Epithelial cell of esophagus (primary cell): ENCODE data around the gene ADARB2.

ENCODE experiments used
- DNase-seq: peaks from one replicate; pipeline ENCODE4 v3.0.0; 2010; ENCODE audit warnings: low read depth
- H3K4me3 ChIP-seq: 2 replicates; pipeline ENCODE4 v1.5.1; 2011; ENCODE audit warnings: mild to moderate bottlenecking, low read length, control low read depth
- TF ChIP-seq, protein P1 (sequence below): IDR thresholded peaks from 2 replicates; pipeline ENCODE4 v1.5.1; 2011; ENCODE audit warnings: low read depth, mild to moderate bottlenecking, low read length, control low read depth, inconsistent platforms; ENCODE audit not compliant: insufficient read depth; ENCODE audit errors: missing control alignments

Gene ADARB2

DNA sequence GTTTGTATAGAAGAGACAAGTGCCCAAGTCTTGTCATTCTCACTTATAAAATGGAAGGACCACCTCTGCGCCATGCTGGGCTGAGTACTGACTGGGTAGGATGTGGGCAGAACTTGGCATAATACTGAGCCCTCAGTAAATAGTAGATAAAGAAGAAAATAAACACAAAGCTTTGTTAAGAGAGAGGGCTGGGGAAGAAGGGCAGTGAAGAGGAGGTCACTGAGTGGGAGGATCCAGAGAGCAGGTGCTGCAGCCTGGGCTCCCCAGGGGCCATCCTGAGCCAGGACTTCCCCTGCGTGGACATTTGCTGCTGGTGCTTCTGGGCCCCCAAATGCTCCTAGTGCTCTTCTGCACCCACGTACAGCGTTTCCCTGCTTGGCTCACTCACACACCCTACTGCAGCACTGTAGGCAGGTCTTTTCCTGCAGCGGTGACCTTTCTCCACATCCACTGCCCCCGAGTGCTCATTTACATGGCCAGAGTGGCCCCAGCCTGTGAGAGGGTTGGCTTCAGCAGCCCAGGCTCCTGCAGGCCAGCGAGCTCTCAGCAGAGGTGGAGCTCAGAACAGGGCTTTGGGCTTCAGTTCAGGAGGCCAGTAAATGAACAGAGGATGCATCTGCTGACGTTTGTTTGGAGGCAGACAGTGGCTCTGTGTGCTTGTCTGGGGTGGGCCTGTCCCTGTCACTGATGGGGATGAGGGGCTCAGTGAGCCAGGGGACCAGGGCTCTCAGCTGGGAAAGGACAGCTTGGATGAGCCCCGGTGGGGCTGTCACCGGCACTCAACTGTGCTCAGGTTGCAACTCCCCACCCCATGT is 164.6 kb downstream of the ADARB2 start:
- no peak for DNase-seq
- TF ChIP-seq, protein P1, sequence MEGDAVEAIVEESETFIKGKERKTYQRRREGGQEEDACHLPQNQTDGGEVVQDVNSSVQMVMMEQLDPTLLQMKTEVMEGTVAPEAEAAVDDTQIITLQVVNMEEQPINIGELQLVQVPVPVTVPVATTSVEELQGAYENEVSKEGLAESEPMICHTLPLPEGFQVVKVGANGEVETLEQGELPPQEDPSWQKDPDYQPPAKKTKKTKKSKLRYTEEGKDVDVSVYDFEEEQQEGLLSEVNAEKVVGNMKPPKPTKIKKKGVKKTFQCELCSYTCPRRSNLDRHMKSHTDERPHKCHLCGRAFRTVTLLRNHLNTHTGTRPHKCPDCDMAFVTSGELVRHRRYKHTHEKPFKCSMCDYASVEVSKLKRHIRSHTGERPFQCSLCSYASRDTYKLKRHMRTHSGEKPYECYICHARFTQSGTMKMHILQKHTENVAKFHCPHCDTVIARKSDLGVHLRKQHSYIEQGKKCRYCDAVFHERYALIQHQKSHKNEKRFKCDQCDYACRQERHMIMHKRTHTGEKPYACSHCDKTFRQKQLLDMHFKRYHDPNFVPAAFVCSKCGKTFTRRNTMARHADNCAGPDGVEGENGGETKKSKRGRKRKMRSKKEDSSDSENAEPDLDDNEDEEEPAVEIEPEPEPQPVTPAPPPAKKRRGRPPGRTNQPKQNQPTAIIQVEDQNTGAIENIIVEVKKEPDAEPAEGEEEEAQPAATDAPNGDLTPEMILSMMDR, result no peak
- H3K4me3 ChIP-seq, result no peak overlapping the region

DNA sequence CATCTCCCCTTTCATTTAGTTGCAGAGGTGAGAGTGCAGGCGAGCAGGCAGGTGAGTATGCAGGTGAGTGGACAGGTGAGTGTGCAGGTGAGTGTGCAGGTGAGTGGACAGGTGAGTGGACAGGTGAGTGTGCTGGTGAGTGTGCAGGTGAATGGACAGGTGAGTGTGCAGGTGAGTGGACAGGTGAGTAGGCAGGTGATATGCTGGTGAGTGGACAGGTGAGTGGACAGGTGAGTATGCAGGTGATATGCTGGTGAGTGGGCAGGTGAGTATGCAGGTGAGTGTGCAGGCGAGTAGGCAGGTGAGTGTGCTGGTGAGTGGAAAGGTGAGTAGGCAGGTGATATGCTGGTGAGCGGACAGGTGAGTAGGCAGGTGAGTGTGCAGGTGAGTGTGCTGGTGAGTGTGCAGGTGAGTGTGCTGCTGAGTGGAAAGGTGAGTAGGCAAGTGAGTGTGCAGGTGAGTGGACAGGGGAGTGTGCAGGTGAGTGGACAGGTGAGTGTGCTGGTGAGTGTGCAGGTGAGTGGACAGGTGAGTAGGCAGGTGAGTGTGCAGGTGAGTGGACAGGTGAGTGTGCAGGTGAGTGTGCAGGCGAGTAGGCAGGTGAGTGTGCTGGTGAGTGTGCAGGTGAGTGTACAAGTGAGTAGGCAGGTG is 165.6 kb downstream of the ADARB2 start:
- TF ChIP-seq, protein P1, result no peak
- H3K4me3 ChIP-seq, result no peak overlapping the region
- DNase-seq, result no peak

- TF ChIP-seq, protein P1, result no peak
- DNase-seq, result no peak
- H3K4me3 ChIP-seq, result no peak overlapping the region
These were observed 166.8 kb downstream of the ADARB2 start for GRCh38 chr10:1570416-1571051.

DNA sequence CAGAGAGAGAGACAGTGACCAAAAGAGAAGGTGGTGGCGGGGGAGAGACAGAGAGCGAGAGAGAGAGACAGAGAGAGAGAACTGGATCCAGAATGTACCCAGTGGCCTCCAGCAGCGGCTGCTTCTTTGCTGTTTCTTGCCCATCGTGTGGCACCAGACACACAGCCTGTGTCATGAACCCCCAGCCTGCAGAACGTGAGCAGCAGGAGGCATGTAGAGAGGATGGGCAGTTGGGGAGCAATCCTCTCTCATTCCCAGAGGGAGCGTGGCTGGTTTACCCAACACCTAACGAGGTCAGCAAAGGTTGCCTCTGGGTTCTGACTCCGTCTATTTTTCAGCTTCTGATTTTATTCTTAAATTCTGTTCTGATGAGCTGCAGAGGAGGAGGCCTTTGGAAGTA is 168.1 kb downstream of the ADARB2 start:
- TF ChIP-seq, protein P1, result no peak
- H3K4me3 ChIP-seq, result no peak overlapping the region
- no peak for DNase-seq

GRCh38 chr10:1567742-1568495 is 169.4 kb downstream of the ADARB2 start:
- DNase-seq, result no peak
- TF ChIP-seq, protein P1, result no peak
- no peak overlapping the region for H3K4me3 ChIP-seq

- H3K4me3 ChIP-seq, result no peak overlapping the region
- no peak for DNase-seq
- TF ChIP-seq, protein P1, result no peak
These were observed 170.2 kb downstream of the ADARB2 start for GRCh38 chr10:1567152-1567551.
